Naive thymus-derived CD4-positive, alpha-beta T cell (primary cell): Measurements from ENCODE around the gene CXCR5. TPM values are rescaled to one million over a fixed set of nuclear protein-coding genes. Genes with fewer than 3 reads are reported as not detected.

Experiments used
- ATAC-seq: fragments of 150-1000 bp; cut with Tn5 transposase; 2 replicates; pipeline ENCODE4 v1.10.0; 2021; ENCODE audit warnings: mild to moderate bottlenecking, moderate library complexity
- CTCF ChIA-PET: fragments of 350-600 bp; sonication (Branson Sonifier 250); formaldehyde crosslinking; loops from one replicate; lab custom pipeline; 2021; ENCODE audit warnings: antibody characterized with exemption; lab: Charles Lee
- POLR2A ChIA-PET: fragments of 350-600 bp; sonication (Branson Sonifier 250); formaldehyde crosslinking; loops from one replicate; lab custom pipeline; 2021; ENCODE audit warnings: antibody characterized with exemption, inconsistent platforms; lab: Charles Lee
- DNase-seq, 9 donors: peaks; one replicate each; pipeline versions ENCODE4 v3.0.0 to v3.0.0-alpha.2; 2020 to 2022; ENCODE audit warnings: mixed read lengths in 1 of 9
- H3K27ac ChIP-seq: one replicate; pipeline ENCODE4 v1.7.0; 2013; ENCODE audit warnings: mild to moderate bottlenecking, low read depth, low read length, moderate library complexity
- H3K27me3 ChIP-seq, 2 donors: one replicate each; pipeline ENCODE4 v1.7.0; 2013; ENCODE audit warnings: low read length in 2 of 2, mild to moderate bottlenecking in 2 of 2, moderate library complexity in 2 of 2; ENCODE audit not compliant: control insufficient read depth in 2 of 2, insufficient read depth in 2 of 2
- H3K36me3 ChIP-seq, 3 experiments: 1 replicate in 2 of 3; 2 replicates in 1 of 3; pipeline ENCODE4 v1.7.0; 2013; ENCODE audit warnings: low read length in 3 of 3, mild to moderate bottlenecking in 3 of 3, moderate library complexity in 1 of 3; ENCODE audit not compliant: insufficient read depth in 3 of 3, control insufficient read depth in 2 of 3
- H3K4me1 ChIP-seq, 2 donors: one replicate each; pipeline ENCODE4 v1.7.0; 2013; ENCODE audit warnings: low read length in 2 of 2, mild to moderate bottlenecking in 2 of 2, moderate library complexity in 1 of 2; ENCODE audit not compliant: control insufficient read depth in 2 of 2, insufficient read depth in 2 of 2
- H3K4me3 ChIP-seq: 2 replicates; pipeline ENCODE4 v1.7.0; 2013; ENCODE audit warnings: mild to moderate bottlenecking, low read length
- H3K9me3 ChIP-seq, 3 experiments: 1 replicate in 2 of 3; 2 replicates in 1 of 3; pipeline ENCODE4 v1.7.0; 2013; ENCODE audit warnings: low read length in 3 of 3; ENCODE audit not compliant: control insufficient read depth in 2 of 3
- H3K27ac Mint-ChIP-seq, 9 donors: one replicate each; pipeline ENCODE4 v1.8.0; 2020 to 2022; ENCODE audit warnings: mixed read lengths in 9 of 9, mild to moderate bottlenecking in 8 of 9, moderate library complexity in 5 of 9, inconsistent platforms in 2 of 9
- H3K27me3 Mint-ChIP-seq, 5 donors: one replicate each; pipeline ENCODE4 v1.8.0; 2021 to 2022; ENCODE audit warnings: mixed read lengths in 5 of 5, mild to moderate bottlenecking in 1 of 5
- H3K36me3 Mint-ChIP-seq, 5 donors: one replicate each; pipeline ENCODE4 v1.8.0; 2020 to 2022; ENCODE audit warnings: mixed read lengths in 5 of 5, mild to moderate bottlenecking in 3 of 5, inconsistent platforms in 1 of 5
- H3K4me1 Mint-ChIP-seq, 7 donors: one replicate each; pipeline ENCODE4 v1.8.0; 2020 to 2022; ENCODE audit warnings: mixed read lengths in 7 of 7, mild to moderate bottlenecking in 3 of 7, inconsistent platforms in 1 of 7
- H3K4me3 Mint-ChIP-seq, 10 donors: one replicate each; pipeline ENCODE4 v1.8.0; 2020 to 2022; ENCODE audit warnings: mild to moderate bottlenecking in 10 of 10, mixed read lengths in 10 of 10, moderate library complexity in 6 of 10, inconsistent platforms in 2 of 10
- H3K9me3 Mint-ChIP-seq, 11 donors: one replicate each; pipeline ENCODE4 v1.8.0; 2020 to 2022; ENCODE audit warnings: mixed read lengths in 11 of 11, mild to moderate bottlenecking in 4 of 11, inconsistent platforms in 1 of 11, moderate library complexity in 1 of 11
- intact Hi-C, 2 donors: fragments of 100-400 bp; cut with micrococcal nuclease; formaldehyde crosslinking; loops; one replicate each; pipeline ENCODE4 v1.15.1; 2023
- polyA plus RNA-seq, 2 donors: library from polyadenylated mRNA; unstranded; fragments of 300-500 nt; fragmentation: Illumina TruSeq; gene quantifications; one replicate each; pipeline ENCODE4 v1.2.3, GENCODE V29; 2021
- total RNA-seq, 6 experiments: library from RNA in 5 of 6; stranded (reverse) in 5 of 6; gene quantifications; 1 replicate in 5 of 6; 2 replicates in 1 of 6; pipeline ENCODE4 v1.2.3 and lab custom pipeline; 2021 to 2026

The CXCR5 gene
- total and polyA plus RNA-seq, 7 experiments from 2014 or later, result 0.41 to 2.9 (median 2.1) TPM

DNA sequence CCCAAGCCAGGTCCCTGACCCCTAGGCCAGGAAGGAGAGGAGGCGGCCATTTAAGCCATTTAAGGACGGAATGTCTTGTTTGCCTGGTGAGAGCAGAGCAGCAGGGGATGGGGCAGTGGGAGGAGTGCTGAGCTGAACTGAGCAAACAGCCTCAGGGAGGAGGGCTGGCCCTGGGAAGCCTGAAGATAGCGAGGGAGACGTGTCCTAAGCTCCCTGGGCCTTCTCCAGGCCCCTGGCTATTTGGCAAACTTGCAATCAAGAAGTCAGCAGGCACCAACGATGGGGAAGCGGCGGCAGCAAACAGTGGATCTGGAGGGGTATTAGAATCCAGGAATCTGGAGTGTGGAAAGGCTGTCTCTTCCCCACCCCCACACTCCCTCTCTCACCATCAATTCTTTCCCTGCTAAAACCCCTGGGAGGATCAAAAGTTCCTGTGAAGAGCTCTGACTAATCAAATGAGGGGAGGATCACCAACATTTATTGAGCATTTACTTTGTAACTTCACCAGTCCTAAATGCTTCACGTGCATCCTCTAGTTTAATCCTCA, 33.2 kb downstream of the CXCR5 start:
- Histone ChIP-seq H3K36me3 (peaks cover 0 to 3% (median 0%) of the 10 kb centered on the region in 3 experiments), H3K4me3 (peak overlapping the region; percentile 57), H3K27me3 (no peaks in the 10 kb centered on the region), H3K27ac (peak overlapping the region; percentile 96), H3K4me1 (peaks cover 79 to 95% of the 10 kb centered on the region in 2 donors), H3K9me3 (no peaks in the 10 kb centered on the region)
- ChIA-PET POLR2A (interaction anchor here (1.3 to 10.8 kb wide), 4 partner anchors 10 to 128 kb away, joined by 4 to 201 read pairs (median 8); partner anchors contain the start of gene DDX6), CTCF (interaction anchor here (1.0 kb wide), 1 partner anchor 128 kb away, joined by 3 read pairs; no protein-coding TSS in a partner anchor)
- H3K27me3 Mint-ChIP-seq, result no peaks in the 10 kb centered on the region
- ATAC-seq, result no peak
- DNase-seq, result peak in 1 of 9 donors; percentile 11
- H3K9me3 Mint-ChIP-seq, result peaks cover 0 to 2% (median 0%) of the 10 kb centered on the region in 11 donors
- peaks cover 3 to 19% (median 12%) of the 10 kb centered on the region in 5 donors for H3K36me3 Mint-ChIP-seq
- peaks cover 63 to 89% (median 83%) of the 10 kb centered on the region in 7 donors for H3K4me1 Mint-ChIP-seq
- H3K4me3 Mint-ChIP-seq, result peak overlapping the region; percentile 86 to 99 (median 95)
- intact Hi-C loops, result no loop called here
- H3K27ac Mint-ChIP-seq, result peak overlapping the region; percentile 91 to 100 (median 100)

GRCh38 chr11:118917481-118918127, 33.9 kb downstream of the CXCR5 start:
- Histone ChIP-seq H3K9me3 (no peaks in the 10 kb centered on the region), H3K4me1 (peaks cover 72 to 91% of the 10 kb centered on the region in 2 donors), H3K27me3 (no peaks in the 10 kb centered on the region), H3K36me3 (peaks cover 0 to 10% (median 0%) of the 10 kb centered on the region in 3 experiments), H3K27ac (peak overlapping the region; percentile 96), H3K4me3 (peak overlapping the region; percentile 57)
- ChIA-PET CTCF (interaction anchor here (0.9 to 1.0 kb wide), 2 partner anchors 129 to 228 kb away, joined by 3 read pairs; no protein-coding TSS in a partner anchor), POLR2A (interaction anchor here (1.0 to 10.8 kb wide), 4 partner anchors 11 to 129 kb away, joined by 3 to 201 read pairs (median 8); partner anchors contain the start of gene DDX6)
- Mint-ChIP-seq H3K4me1 (peaks cover 57 to 82% (median 76%) of the 10 kb centered on the region in 7 donors), H3K4me3 (peak overlapping the region; percentile 86 to 99 (median 95)), H3K27me3 (no peaks in the 10 kb centered on the region), H3K9me3 (peaks cover 0 to 2% (median 0%) of the 10 kb centered on the region in 11 donors), H3K27ac (peak overlapping the region; percentile 91 to 100 (median 100)), H3K36me3 (peaks cover 3 to 19% (median 12%) of the 10 kb centered on the region in 5 donors)
- DNase-seq (peak in 5 of 9 donors; percentile 34 to 80 (median 64)), ATAC-seq (peak; percentile 59)
- intact Hi-C loops, result loop anchor here in 1 of 2 donors (1.0 kb wide), 1 partner anchor 10 kb away; no protein-coding TSS in a partner anchor

DNA sequence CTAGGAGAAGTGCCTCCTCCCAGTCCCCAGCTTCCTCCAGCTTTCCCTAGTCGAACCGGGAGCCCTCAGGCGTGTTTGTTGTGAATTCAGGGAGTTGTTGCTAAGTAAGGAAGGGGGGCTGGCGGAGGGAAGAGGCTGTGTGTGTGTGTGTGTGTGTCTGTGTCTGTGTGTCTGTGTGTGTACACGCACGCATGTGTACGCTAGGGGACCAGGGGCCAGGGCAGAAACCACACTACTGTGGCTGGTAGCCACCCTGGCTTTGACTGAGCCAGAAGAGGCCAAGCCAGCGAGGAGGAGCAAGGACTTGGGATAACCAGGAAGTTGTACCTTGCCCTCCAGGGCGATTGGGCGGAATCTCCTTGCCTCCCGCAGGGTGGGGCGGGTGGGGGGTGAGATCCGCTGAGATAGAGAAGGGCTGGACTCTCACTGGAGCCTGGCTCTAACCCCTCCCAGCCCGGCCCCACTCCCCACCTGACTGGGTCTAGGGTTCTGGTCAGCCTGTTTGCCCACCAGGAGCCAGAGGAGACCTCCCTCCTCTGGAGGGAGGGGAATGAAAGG, 34.5 kb downstream of the CXCR5 start:
- ChIA-PET POLR2A (interaction anchor here (0.7 to 10.8 kb wide), 3 partner anchors 48 to 129 kb away, joined by 3 to 201 read pairs (median 3); partner anchors contain the start of genes DDX6, RPS25 and TRAPPC4), CTCF (interaction anchor here (0.9 kb wide), 1 partner anchor 228 kb away, joined by 3 read pairs; no protein-coding TSS in a partner anchor)
- Mint-ChIP-seq H3K36me3 (peaks cover 3 to 24% (median 14%) of the 10 kb centered on the region in 5 donors), H3K27ac (peak overlapping the region; percentile 91 to 100 (median 100)), H3K4me1 (peaks cover 57 to 79% (median 70%) of the 10 kb centered on the region in 7 donors), H3K9me3 (peaks cover 0 to 2% (median 0%) of the 10 kb centered on the region in 11 donors), H3K4me3 (peak overlapping the region; percentile 86 to 99 (median 95)), H3K27me3 (no peaks in the 10 kb centered on the region)
- peaks cover 66 to 90% of the 10 kb centered on the region in 2 donors for H3K4me1 ChIP-seq
- H3K27ac ChIP-seq, result peak overlapping the region; percentile 96
- peaks cover 0 to 16% (median 0%) of the 10 kb centered on the region in 3 experiments for H3K36me3 ChIP-seq
- intact Hi-C loops, result loop anchor here in 1 of 2 donors (1.0 kb wide), 1 partner anchor 11 kb away; no protein-coding TSS in a partner anchor
- H3K9me3 ChIP-seq, result no peaks in the 10 kb centered on the region
- H3K27me3 ChIP-seq, result no peaks in the 10 kb centered on the region
- ATAC-seq (peak; percentile 14), DNase-seq (peak in 6 of 9 donors; percentile 13 to 75 (median 60))
- peak overlapping the region; percentile 57 for H3K4me3 ChIP-seq

DNA sequence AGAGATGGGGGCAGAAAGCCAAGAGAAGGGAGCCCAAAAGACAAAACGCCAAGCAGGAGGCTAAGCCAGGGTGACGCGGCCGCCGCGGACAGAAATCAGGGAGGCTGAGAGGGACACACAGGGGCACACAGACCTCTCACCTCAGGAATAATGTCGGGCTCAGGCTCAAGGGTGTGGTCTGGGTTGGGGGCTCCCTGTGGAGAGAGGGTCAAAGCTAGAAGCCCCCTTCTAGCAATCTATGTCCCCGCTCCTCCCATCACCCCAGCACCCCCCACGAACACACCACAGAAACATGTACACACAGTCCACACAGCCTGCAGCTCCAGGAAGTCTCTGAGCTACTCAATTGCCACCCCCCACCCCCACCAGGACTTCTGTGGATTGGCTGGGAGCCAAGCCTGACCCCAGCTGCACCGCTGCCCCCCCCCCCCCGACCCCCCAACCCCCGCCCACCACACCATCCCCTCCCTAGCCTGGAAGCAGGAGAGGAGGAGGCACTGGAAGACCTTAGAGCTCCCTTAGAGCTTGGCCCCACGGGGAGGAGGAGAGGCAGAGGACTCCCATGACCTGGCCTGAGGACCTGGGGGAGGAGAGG, 35.1 kb downstream of the CXCR5 start:
- Mint-ChIP-seq H3K4me3 (peak overlapping the region; percentile 88 to 99 (median 95)), H3K27ac (peak overlapping the region; percentile 91 to 100 (median 100)), H3K36me3 (peaks cover 3 to 28% (median 18%) of the 10 kb centered on the region in 5 donors), H3K9me3 (peaks cover 0 to 2% (median 0%) of the 10 kb centered on the region in 11 donors), H3K27me3 (no peaks in the 10 kb centered on the region), H3K4me1 (peaks cover 57 to 83% (median 67%) of the 10 kb centered on the region in 7 donors)
- CTCF ChIA-PET, result interaction anchor here (0.9 kb wide), 1 partner anchor 229 kb away, joined by 3 read pairs; no protein-coding TSS in a partner anchor
- DNase-seq (peak in 3 of 9 donors; percentile 6 to 49 (median 37)), ATAC-seq (no peak)
- H3K27me3 ChIP-seq, result no peaks in the 10 kb centered on the region
- intact Hi-C loops, result loop anchor here in 1 of 2 donors (1.0 kb wide), 1 partner anchor 11 kb away; no protein-coding TSS in a partner anchor
- H3K36me3 ChIP-seq, result peaks cover 0 to 22% (median 0%) of the 10 kb centered on the region in 3 experiments
- peak overlapping the region; percentile 99 for H3K4me3 ChIP-seq
- H3K9me3 ChIP-seq, result no peaks in the 10 kb centered on the region
- peak overlapping the region; percentile 96 for H3K27ac ChIP-seq
- POLR2A ChIA-PET, result interaction anchor here (0.7 to 1.0 kb wide), 2 partner anchors 49 to 100 kb away, joined by 3 read pairs; partner anchors contain the start of genes RPS25 and TRAPPC4
- peaks cover 63 to 85% of the 10 kb centered on the region in 2 donors for H3K4me1 ChIP-seq

GRCh38 chr11:118921121-118921928, 37.6 kb downstream of the CXCR5 start:
- Histone ChIP-seq H3K36me3 (peaks cover 0 to 33% (median 0%) of the 10 kb centered on the region in 3 experiments), H3K4me3 (peak overlapping the region; percentile 99), H3K27ac (peak overlapping the region; percentile 96), H3K4me1 (peaks cover 38 to 59% of the 10 kb centered on the region in 2 donors), H3K27me3 (no peaks in the 10 kb centered on the region), H3K9me3 (no peaks in the 10 kb centered on the region)
- ATAC-seq (no peak), DNase-seq (peak in 2 of 9 donors; percentile 15 to 36)
- Mint-ChIP-seq H3K9me3 (peaks cover 0 to 4% (median 0%) of the 10 kb centered on the region in 11 donors), H3K27ac (peak overlapping the region; percentile 66 to 100 (median 100)), H3K36me3 (peaks cover 3 to 29% (median 27%) of the 10 kb centered on the region in 5 donors), H3K4me3 (peak overlapping the region; percentile 88 to 99 (median 95)), H3K27me3 (peaks cover 0 to under 1% (median 0%) of the 10 kb centered on the region in 5 donors), H3K4me1 (peaks cover 37 to 69% (median 48%) of the 10 kb centered on the region in 7 donors)
- intact Hi-C loops, result no loop called here
- CTCF ChIA-PET, result interaction anchor here (0.8 to 1.1 kb wide), 2 partner anchors 51 to 235 kb away, joined by 4 to 5 read pairs; no protein-coding TSS in a partner anchor
- POLR2A ChIA-PET, result interaction anchor here (1.0 kb wide), 1 partner anchor 232 kb away, joined by 3 read pairs; no protein-coding TSS in a partner anchor
